Activated CD4-positive, alpha-beta memory T cell treated with anti-CD3 and anti-CD28 coated beads for 36 hours (primary cell): Measurements from ENCODE around the gene MRPL50. TPM values are rescaled to one million over a fixed set of nuclear protein-coding genes. Genes with fewer than 3 reads are reported as not detected.

Experiments
- CTCF ChIA-PET: fragments of 350-600 bp; sonication (Branson Sonifier 250); formaldehyde crosslinking; loops from one replicate; lab custom pipeline; 2021; ENCODE audit warnings: antibody characterized with exemption, inconsistent platforms; lab: Charles Lee
- POLR2A ChIA-PET: fragments of 350-600 bp; sonication (Branson Sonifier 250); formaldehyde crosslinking; loops from one replicate; lab custom pipeline; 2021; ENCODE audit warnings: antibody characterized with exemption; lab: Charles Lee
- DNase-seq: peaks from one replicate; pipeline ENCODE4 v3.0.0-alpha.2; 2020
- H3K27ac Mint-ChIP-seq: one replicate; pipeline ENCODE4 v1.8.0; 2021; ENCODE audit warnings: mixed read lengths
- H3K27me3 Mint-ChIP-seq: one replicate; pipeline ENCODE4 v1.8.0; 2021; ENCODE audit warnings: mixed read lengths
- H3K36me3 Mint-ChIP-seq: one replicate; pipeline ENCODE4 v1.8.0; 2021; ENCODE audit warnings: mixed read lengths
- H3K4me1 Mint-ChIP-seq: one replicate; pipeline ENCODE4 v1.8.0; 2021; ENCODE audit warnings: low read depth, mixed read lengths
- H3K4me3 Mint-ChIP-seq: one replicate; pipeline ENCODE4 v1.8.0; 2021; ENCODE audit warnings: mild to moderate bottlenecking, mixed read lengths
- H3K9me3 Mint-ChIP-seq: one replicate; pipeline ENCODE4 v1.8.0; 2021; ENCODE audit warnings: mixed read lengths
- intact Hi-C: fragments of 100-400 bp; cut with micrococcal nuclease; formaldehyde crosslinking; loops from one replicate; pipeline ENCODE4 v1.15.1; 2023
- total RNA-seq, 2 experiments: library from RNA; stranded (reverse); gene quantifications; one replicate each; pipeline ENCODE4 v1.2.3, GENCODE V29; 2021

MRPL50 gene
- total RNA-seq = 10 to 100 TPM; 13.3 to 13.4 TPM

GRCh38 chr9:101398068-101398929, at the start of gene MRPL50, which contains the start of gene ZNF189:
Gene MRPL50 (minus strand): TSS chr9:101398618. CDS start chr9:101398592, 26 bp downstream.
Gene ZNF189 (plus strand): TSS chr9:101398851. CDS start chr9:101399157, 306 bp downstream.
- POLR2A ChIA-PET = interaction anchor here (0.6 to 1.9 kb wide), 3 partner anchors 8 to 135 kb away, joined by 3 to 10 read pairs (median 3); partner anchors contain the start of gene RNF20
- H3K9me3 Mint-ChIP-seq = peaks cover 13% of the 10 kb centered on the region
- no peaks in the 10 kb centered on the region for H3K27me3 Mint-ChIP-seq

GRCh38 chr9:101446732-101447131, 48.3 kb upstream of the MRPL50 start:
- intact Hi-C loops = no loop called here
- no peak overlapping the region for H3K4me3 Mint-ChIP-seq
- H3K4me1 Mint-ChIP-seq = peaks cover 13% of the 10 kb centered on the region
- H3K9me3 Mint-ChIP-seq = no peaks in the 10 kb centered on the region
- no peak overlapping the region for H3K27ac Mint-ChIP-seq
- H3K36me3 Mint-ChIP-seq = no peaks in the 10 kb centered on the region
- peaks cover 39% of the 10 kb centered on the region for H3K27me3 Mint-ChIP-seq
- ChIA-PET CTCF (interaction anchor here (0.8 to 2.1 kb wide), 3 partner anchors 12 to 59 kb away, joined by 3 to 9 read pairs (median 3); partner anchors contain the start of genes MRPL50 and ZNF189), POLR2A (no interaction called here)
- no peak for DNase-seq

More at GRCh38 chr9:101398068-101398929, at the start of gene MRPL50, which contains the start of gene ZNF189:
- intact Hi-C loops = loop anchor here (1.0 to 10.0 kb wide), 10 partner anchors 51 to 1576 kb away; partner anchors contain the start of genes ERP44, INVS, MSANTD3 and NR4A3
- peak within 1 kb of the TSS; percentile 100 for H3K4me3 Mint-ChIP-seq
- peak; percentile 98 for DNase-seq
- peak within 1 kb of the TSS; percentile 98 for H3K27ac Mint-ChIP-seq
- peaks cover 59% of the 10 kb centered on the region for H3K36me3 Mint-ChIP-seq
- peaks cover 68% of the 10 kb centered on the region for H3K4me1 Mint-ChIP-seq
- CTCF ChIA-PET = interaction anchor here (0.7 to 2.1 kb wide), 5 partner anchors 10 to 132 kb away, joined by 3 to 9 read pairs (median 6); no protein-coding TSS in a partner anchor

- intact Hi-C loops = no loop called here
- Mint-ChIP-seq H3K27me3 (peaks cover 35% of the 10 kb centered on the region), H3K9me3 (no peaks in the 10 kb centered on the region), H3K36me3 (no peaks in the 10 kb centered on the region), H3K4me1 (peaks cover 13% of the 10 kb centered on the region), H3K4me3 (no peak overlapping the region), H3K27ac (no peak overlapping the region)
- CTCF ChIA-PET = interaction anchor here (1.2 to 2.1 kb wide), 3 partner anchors 11 to 58 kb away, joined by 3 to 9 read pairs (median 4); no protein-coding TSS in a partner anchor
- no peak for DNase-seq
- POLR2A ChIA-PET = no interaction called here
Measured at GRCh38 chr9:101445353-101446029, 47.1 kb upstream of the MRPL50 start.

GRCh38 chr9:101443364-101443771, 45.0 kb upstream of the MRPL50 start:
- Mint-ChIP-seq H3K27me3 (peaks cover 27% of the 10 kb centered on the region), H3K4me1 (peaks cover 3% of the 10 kb centered on the region)
- CTCF ChIA-PET = no interaction called here

GRCh38 chr9:101442736-101443135, 44.3 kb upstream of the MRPL50 start:
- ChIA-PET CTCF (no interaction called here), POLR2A (no interaction called here)
- Mint-ChIP-seq H3K27ac (no peak overlapping the region), H3K9me3 (no peaks in the 10 kb centered on the region), H3K27me3 (peaks cover 29% of the 10 kb centered on the region), H3K36me3 (no peaks in the 10 kb centered on the region), H3K4me1 (peaks cover 3% of the 10 kb centered on the region), H3K4me3 (no peak overlapping the region)
- no peak for DNase-seq
- intact Hi-C loops = no loop called here

More at GRCh38 chr9:101443364-101443771, 45.0 kb upstream of the MRPL50 start:
- POLR2A ChIA-PET = no interaction called here
- intact Hi-C loops = no loop called here
- Mint-ChIP-seq H3K27ac (no peak overlapping the region), H3K9me3 (no peaks in the 10 kb centered on the region), H3K36me3 (no peaks in the 10 kb centered on the region), H3K4me3 (no peak overlapping the region)
- no peak for DNase-seq

- Mint-ChIP-seq H3K4me3 (no peak overlapping the region), H3K27ac (no peak overlapping the region)
- intact Hi-C loops = no loop called here
Measured at GRCh38 chr9:101442318-101442717, 43.9 kb upstream of the MRPL50 start.

GRCh38 chr9:101440714-101441230, 42.4 kb upstream of the MRPL50 start:
- Mint-ChIP-seq H3K36me3 (no peaks in the 10 kb centered on the region), H3K27me3 (peaks cover 28% of the 10 kb centered on the region)
- CTCF ChIA-PET = interaction anchor here (0.7 to 1.0 kb wide), 2 partner anchors 9 to 18 kb away, joined by 3 read pairs; no protein-coding TSS in a partner anchor

More at GRCh38 chr9:101442318-101442717, 43.9 kb upstream of the MRPL50 start:
- peaks cover 33% of the 10 kb centered on the region for H3K27me3 Mint-ChIP-seq
- no peak for DNase-seq
- no peaks in the 10 kb centered on the region for H3K9me3 Mint-ChIP-seq
- ChIA-PET POLR2A (no interaction called here), CTCF (interaction anchor here (0.7 kb wide), 1 partner anchor 17 kb away, joined by 3 read pairs; no protein-coding TSS in a partner anchor)
- H3K4me1 Mint-ChIP-seq = peaks cover 3% of the 10 kb centered on the region
- no peaks in the 10 kb centered on the region for H3K36me3 Mint-ChIP-seq

GRCh38 chr9:101438523-101438922, 40.1 kb upstream of the MRPL50 start:
- intact Hi-C loops = no loop called here
- ChIA-PET POLR2A (no interaction called here), CTCF (no interaction called here)
- DNase-seq = no peak
- Mint-ChIP-seq H3K9me3 (no peaks in the 10 kb centered on the region), H3K27me3 (peaks cover 24% of the 10 kb centered on the region), H3K27ac (no peak overlapping the region), H3K4me3 (no peak overlapping the region), H3K36me3 (no peaks in the 10 kb centered on the region), H3K4me1 (no peaks in the 10 kb centered on the region)

More at GRCh38 chr9:101440714-101441230, 42.4 kb upstream of the MRPL50 start:
- Mint-ChIP-seq H3K9me3 (no peaks in the 10 kb centered on the region), H3K27ac (no peak overlapping the region), H3K4me1 (peaks cover 3% of the 10 kb centered on the region), H3K4me3 (no peak overlapping the region)
- POLR2A ChIA-PET = no interaction called here
- intact Hi-C loops = no loop called here
- DNase-seq = no peak

- Mint-ChIP-seq H3K36me3 (no peaks in the 10 kb centered on the region), H3K4me3 (no peak overlapping the region), H3K4me1 (no peaks in the 10 kb centered on the region), H3K27ac (no peak overlapping the region), H3K9me3 (no peaks in the 10 kb centered on the region), H3K27me3 (peaks cover 21% of the 10 kb centered on the region)
- DNase-seq = no peak
- POLR2A ChIA-PET = no interaction called here
- intact Hi-C loops = no loop called here
- CTCF ChIA-PET = no interaction called here
Measured at GRCh38 chr9:101437806-101438232, 39.4 kb upstream of the MRPL50 start.

GRCh38 chr9:101435601-101436079, 37.2 kb upstream of the MRPL50 start, which contains the start of gene ALDOB:
Gene ALDOB (minus strand): TSS chr9:101435774. CDS start chr9:101430887, 4,887 bp downstream.
- intact Hi-C loops = no loop called here
- no peaks in the 10 kb centered on the region for H3K9me3 Mint-ChIP-seq
- POLR2A ChIA-PET = no interaction called here
- H3K4me3 Mint-ChIP-seq = no peak within 1 kb of the TSS
- no peaks in the 10 kb centered on the region for H3K36me3 Mint-ChIP-seq
- H3K4me1 Mint-ChIP-seq = no peaks in the 10 kb centered on the region
- no peak for DNase-seq
- CTCF ChIA-PET = no interaction called here
- H3K27me3 Mint-ChIP-seq = peaks cover 19% of the 10 kb centered on the region
- no peak within 1 kb of the TSS for H3K27ac Mint-ChIP-seq

- H3K36me3 Mint-ChIP-seq = no peaks in the 10 kb centered on the region
Measured at GRCh38 chr9:101434998-101435397, 36.6 kb upstream of the MRPL50 start.

More at GRCh38 chr9:101434998-101435397, 36.6 kb upstream of the MRPL50 start:
- Mint-ChIP-seq H3K27ac (no peak overlapping the region), H3K27me3 (peaks cover 17% of the 10 kb centered on the region), H3K4me1 (no peaks in the 10 kb centered on the region), H3K9me3 (no peaks in the 10 kb centered on the region), H3K4me3 (no peak overlapping the region)
- DNase-seq = no peak
- CTCF ChIA-PET = no interaction called here
- intact Hi-C loops = no loop called here
- POLR2A ChIA-PET = no interaction called here
